HCT116 (cell line): ENCODE data around the gene KCNH3. TPM values are rescaled to one million over a fixed set of nuclear protein-coding genes. Genes with fewer than 3 reads are reported as not detected.

ENCODE experiments used
- ATAC-seq: fragments of 200-7000 bp; cut with Tn5 transposase; 2 replicates; pipeline ENCODE4 v1.9.1; 2020; ENCODE audit warnings: mild to moderate bottlenecking, moderate library complexity
- BruUV-seq: library from RNA; stranded (reverse); fragments of 400-500 nt; replicated peaks from 2 replicates; lab custom pipeline; 2021; lab: Mats Ljungman, UMichigan
- CTCF ChIA-PET: fragments of 300-600 bp; sonication (Branson Sonifier 250); formaldehyde crosslinking; loops from one replicate; lab custom pipeline; 2021; ENCODE audit warnings: antibody characterized with exemption; lab: Charles Lee
- POLR2A ChIA-PET: fragments of 300-600, 350-600 bp; sonication (Branson Sonifier 250); formaldehyde crosslinking; loops from one replicate; lab custom pipeline; 2021; ENCODE audit warnings: antibody characterized with exemption; lab: Charles Lee
- RAD21 ChIA-PET, 2 experiments: fragments of 300-600 bp; sonication (Branson Sonifier 250); formaldehyde crosslinking; loops; one replicate each; lab custom pipeline; 2023; ENCODE audit warnings: low total read pairs in 2 of 2; ENCODE audit not compliant: uncharacterized antibody in 2 of 2, unreplicated experiment in 2 of 2, low non-redundant PET in 1 of 2; lab: Charles Lee
- DNase-seq: peaks from one replicate; pipeline ENCODE4 v3.0.0-alpha.2; 2010; ENCODE audit warnings: low read depth, low spot score
- H2AFZ ChIP-seq: fragments of 200-600 bp; shearing (Covaris generic), sonication (generic); 2 replicates; pipeline ENCODE4 v1.6.1; 2017; ENCODE audit warnings: low read depth, mixed run types, mixed read lengths, antibody characterized with exemption, low read length; ENCODE audit not compliant: poor library complexity, severe bottlenecking
- H3K27ac ChIP-seq: 2 replicates; pipeline ENCODE4 v1.5.1; 2012; ENCODE audit warnings: low read depth, low read length
- H3K27me3 ChIP-seq: fragments of 200-600 bp; sonication (generic); 2 replicates; pipeline ENCODE4 v1.6.1; 2016; ENCODE audit warnings: mixed run types, low read length, mixed read lengths; ENCODE audit not compliant: insufficient read depth
- H3K36me3 ChIP-seq, 2 experiments: fragments of 200-500 bp in 1 of 2; fragments of 200-600 bp in 1 of 2; sonication (Bioruptor generic) in 1 of 2; sonication (generic) in 1 of 2; 2 replicates each; pipeline versions ENCODE4 v1.5.1 to v1.6.1; 2014 to 2016; ENCODE audit warnings: low read length in 2 of 2, inconsistent platforms in 1 of 2, mixed read lengths in 1 of 2, mixed run types in 1 of 2; ENCODE audit not compliant: insufficient read depth in 2 of 2, control insufficient read depth in 1 of 2
- H3K4me1 ChIP-seq, 2 experiments: fragments of 200-600 bp in 1 of 2; sonication (generic) in 1 of 2; 2 replicates each; pipeline versions ENCODE4 v1.5.1 to v1.6.1; 2012 to 2017; ENCODE audit warnings: low read length in 2 of 2, inconsistent platforms in 1 of 2, mild to moderate bottlenecking in 1 of 2, mixed read lengths in 1 of 2, mixed run types in 1 of 2, moderate library complexity in 1 of 2; ENCODE audit not compliant: insufficient read depth in 2 of 2, control insufficient read depth in 1 of 2
- H3K4me2 ChIP-seq: fragments of 200-600 bp; sonication (generic); 2 replicates; pipeline ENCODE4 v1.6.1; 2017; ENCODE audit warnings: mixed run types, low read length, mixed read lengths
- H3K4me3 ChIP-seq, 2 experiments: fragments of 200-600 bp in 1 of 2; sonication (generic) in 1 of 2; replicated peaks in 1 of 2; 2 replicates each; pipeline ENCODE4 v1.5.1; 2011 to 2016; ENCODE audit warnings: low read length in 2 of 2, control low read depth in 1 of 2, low read depth in 1 of 2, mild to moderate bottlenecking in 1 of 2, mixed read lengths in 1 of 2, mixed run types in 1 of 2
- H3K79me2 ChIP-seq: fragments of 200-600 bp; sonication (generic); 2 replicates; pipeline ENCODE4 v1.6.1; 2017; ENCODE audit warnings: mild to moderate bottlenecking, mixed run types, low read length, moderate library complexity, mixed read lengths; ENCODE audit not compliant: insufficient read depth
- H3K9ac ChIP-seq: fragments of 200-600 bp; sonication (generic); 2 replicates; pipeline ENCODE4 v1.6.1; 2016; ENCODE audit warnings: low read length, mixed read lengths
- H3K9me2 ChIP-seq: fragments of 200-600 bp; sonication (generic), shearing (Covaris generic); 2 replicates; pipeline ENCODE4 v1.6.1; 2017; ENCODE audit warnings: mixed run types, mild to moderate bottlenecking, moderate library complexity; ENCODE audit not compliant: insufficient read depth
- H3K9me3 ChIP-seq, 2 experiments: fragments of 200-500 bp in 1 of 2; fragments of 200-600 bp in 1 of 2; sonication (Bioruptor generic) in 1 of 2; sonication (generic) in 1 of 2; 2 replicates each; pipeline ENCODE4 v1.6.1; 2014 to 2017; ENCODE audit warnings: low read length in 2 of 2, mixed read lengths in 2 of 2, inconsistent platforms in 1 of 2, low read depth in 1 of 2, mild to moderate bottlenecking in 1 of 2, mixed run types in 1 of 2, moderate library complexity in 1 of 2; ENCODE audit not compliant: control insufficient read depth in 1 of 2, insufficient read depth in 1 of 2
- H4K20me1 ChIP-seq: fragments of 200-600 bp; sonication (generic), shearing (Covaris generic); 2 replicates; pipeline ENCODE4 v1.6.1; 2017; ENCODE audit warnings: mixed run types, mild to moderate bottlenecking, moderate library complexity; ENCODE audit not compliant: insufficient read depth
- CEBPB ChIP-seq: IDR thresholded peaks from 2 replicates; pipeline ENCODE4 v1.6.1; 2012; ENCODE audit warnings: low read depth
- EGR1 ChIP-seq: IDR thresholded peaks from 2 replicates; pipeline ENCODE4 v1.6.1; 2012; ENCODE audit warnings: low read depth
- EZH2 ChIP-seq: fragments of 200-600 bp; sonication (generic); IDR thresholded peaks from 2 replicates; pipeline ENCODE4 v1.6.1; 2017; ENCODE audit warnings: antibody characterized with exemption, mixed run types
- FOSL1 ChIP-seq: IDR thresholded peaks from 2 replicates; pipeline ENCODE4 v1.6.1; 2012; ENCODE audit warnings: low read depth
- JUND ChIP-seq: IDR thresholded peaks from 2 replicates; pipeline ENCODE4 v1.6.1; 2012
- POLR2AphosphoS5 ChIP-seq: IDR thresholded peaks from 2 replicates; pipeline ENCODE4 v1.6.1; 2011; ENCODE audit warnings: mild to moderate bottlenecking, low read depth, low read length, moderate library complexity
- RAD21 ChIP-seq: IDR thresholded peaks from 2 replicates; pipeline ENCODE4 v1.6.1; 2012; ENCODE audit warnings: low read depth, mild to moderate bottlenecking
- REST ChIP-seq: IDR thresholded peaks from 2 replicates; pipeline ENCODE4 v1.6.1; 2012; ENCODE audit warnings: low read depth
- SIN3A ChIP-seq: IDR thresholded peaks from 2 replicates; pipeline ENCODE4 v1.6.1; 2012; ENCODE audit warnings: low read depth
- SP1 ChIP-seq: IDR thresholded peaks from 2 replicates; pipeline ENCODE4 v1.6.1; 2012; ENCODE audit warnings: low read depth
- YY1 ChIP-seq: IDR thresholded peaks from 2 replicates; pipeline ENCODE4 v1.6.1; 2011; ENCODE audit warnings: low read length, low read depth, moderate library complexity, mild to moderate bottlenecking; ENCODE audit not compliant: insufficient replicate concordance; ENCODE audit errors: extremely low read depth
- intact Hi-C: fragments of 100-400 bp; cut with micrococcal nuclease; formaldehyde crosslinking; loops from 2 replicates; pipeline ENCODE4 v1.10.0; 2022
- total RNA-seq: library from RNA; stranded (reverse); gene quantifications from one replicate; pipeline ENCODE4 v1.2.1, GENCODE V29; 2021; ENCODE audit not compliant: unreplicated experiment
- TF ChIP-seq, protein P1 (sequence below): IDR thresholded peaks from 2 replicates; pipeline ENCODE4 v1.6.1; 2012
- TF ChIP-seq, protein P2 (sequence below), 3 experiments: fragments of 200-600 bp in 1 of 3; sonication (generic) in 1 of 3; IDR thresholded peaks in 2 of 3; conservative IDR thresholded peaks in 1 of 3; 2 replicates each; pipeline ENCODE4 v1.5.1; 2012 to 2017; ENCODE audit warnings: low read depth in 2 of 3, low read length in 2 of 3, antibody characterized with exemption in 1 of 3, borderline replicate concordance in 1 of 3, control low read depth in 1 of 3, mild to moderate bottlenecking in 1 of 3, mixed read lengths in 1 of 3, mixed run types in 1 of 3, moderate library complexity in 1 of 3; ENCODE audit not compliant: insufficient read depth in 1 of 3

The KCNH3 gene
- total RNA-seq, 1 experiment from 2014 or later = 35.3 TPM

DNA sequence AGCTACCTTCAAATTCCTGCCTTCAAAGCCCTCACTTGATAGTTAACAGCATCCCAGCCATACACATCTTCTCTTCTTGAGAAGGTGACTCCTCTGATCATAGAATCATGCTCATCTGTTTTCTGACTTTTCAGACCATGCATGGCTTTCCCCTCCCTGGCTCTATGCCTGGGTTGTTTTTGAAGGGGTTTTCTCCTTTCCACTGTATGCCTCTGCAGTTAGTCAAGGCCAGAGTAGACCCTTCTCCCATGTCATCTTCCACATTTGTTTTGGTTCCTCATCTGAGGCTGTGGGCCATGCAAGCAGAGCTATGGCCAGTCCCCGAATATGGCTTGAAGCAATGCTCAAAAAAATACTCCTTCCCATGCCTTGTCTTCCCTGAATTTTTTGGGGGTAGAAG is 43.4 kb downstream of the KCNH3 start:
- Histone ChIP-seq H3K27me3 (no peaks in the 10 kb centered on the region), H2AFZ (no peak overlapping the region), H3K79me2 (no peaks in the 10 kb centered on the region; the same call in 1 of the 2 replicates), H3K9ac (no peak overlapping the region), H3K36me3 (peaks cover 0 to 2% of the 10 kb centered on the region in 2 experiments; a peak in 1 of 4 replicates), H3K9me2 (no peaks in the 10 kb centered on the region), H3K4me2 (no peak overlapping the region), H3K4me3 (no peak overlapping the region), H4K20me1 (no peaks in the 10 kb centered on the region), H3K4me1 (peaks cover 7 to 11% of the 10 kb centered on the region in 2 experiments; a peak in 3 of 4 replicates), H3K9me3 (no peaks in the 10 kb centered on the region), H3K27ac (no peak overlapping the region)
- POLR2A ChIA-PET = no interaction called here
- BruUV-seq = no TSS peak
- intact Hi-C loops = no loop called here
- no peak for TF ChIP-seq JUND
- TF ChIP-seq EGR1 = no peak
- no peak for TF ChIP-seq SIN3A
- TF ChIP-seq, protein P1, sequence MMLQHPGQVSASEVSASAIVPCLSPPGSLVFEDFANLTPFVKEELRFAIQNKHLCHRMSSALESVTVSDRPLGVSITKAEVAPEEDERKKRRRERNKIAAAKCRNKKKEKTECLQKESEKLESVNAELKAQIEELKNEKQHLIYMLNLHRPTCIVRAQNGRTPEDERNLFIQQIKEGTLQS = no peak
- TF ChIP-seq REST = no peak
- no peak for TF ChIP-seq FOSL1
- TF ChIP-seq YY1 = no peak
- TF ChIP-seq EZH2 = no peak
- no peak for TF ChIP-seq SP1
- no peak for TF ChIP-seq POLR2AphosphoS5
- TF ChIP-seq, protein P2, sequence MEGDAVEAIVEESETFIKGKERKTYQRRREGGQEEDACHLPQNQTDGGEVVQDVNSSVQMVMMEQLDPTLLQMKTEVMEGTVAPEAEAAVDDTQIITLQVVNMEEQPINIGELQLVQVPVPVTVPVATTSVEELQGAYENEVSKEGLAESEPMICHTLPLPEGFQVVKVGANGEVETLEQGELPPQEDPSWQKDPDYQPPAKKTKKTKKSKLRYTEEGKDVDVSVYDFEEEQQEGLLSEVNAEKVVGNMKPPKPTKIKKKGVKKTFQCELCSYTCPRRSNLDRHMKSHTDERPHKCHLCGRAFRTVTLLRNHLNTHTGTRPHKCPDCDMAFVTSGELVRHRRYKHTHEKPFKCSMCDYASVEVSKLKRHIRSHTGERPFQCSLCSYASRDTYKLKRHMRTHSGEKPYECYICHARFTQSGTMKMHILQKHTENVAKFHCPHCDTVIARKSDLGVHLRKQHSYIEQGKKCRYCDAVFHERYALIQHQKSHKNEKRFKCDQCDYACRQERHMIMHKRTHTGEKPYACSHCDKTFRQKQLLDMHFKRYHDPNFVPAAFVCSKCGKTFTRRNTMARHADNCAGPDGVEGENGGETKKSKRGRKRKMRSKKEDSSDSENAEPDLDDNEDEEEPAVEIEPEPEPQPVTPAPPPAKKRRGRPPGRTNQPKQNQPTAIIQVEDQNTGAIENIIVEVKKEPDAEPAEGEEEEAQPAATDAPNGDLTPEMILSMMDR (IDR thresholded peaks at IDR 0.05 in 2 of 3, conservative IDR thresholded peaks at IDR 0.05 in 1 of 3; ENCODE audit: borderline replicate concordance in 1 of 3, insufficient read depth in 1 of 3, low read depth in 2 of 3, low read length in 2 of 3) = no peak
- no peak for TF ChIP-seq RAD21
- no peak for TF ChIP-seq CEBPB
- no peak for ATAC-seq
- RAD21 ChIA-PET = no interaction called here
- CTCF ChIA-PET = interaction anchor here (2.8 to 3.4 kb wide), 3 partner anchors 224 to 293 kb away, joined by 14 to 75 read pairs (median 14); partner anchors contain the start of gene DNAJC22
- no peak for DNase-seq
